SW 1271 (cell line): ENCODE results near the gene CCDC8.
A peak's percentile ranks its signal among the peaks of the same experiment; 100 is the strongest.
"Not testable (repeated sequence)": the region's sequence is repeated elsewhere in the genome, so short reads cannot be mapped to it uniquely, and the experiment has no call there.

Source experiments
- DNase-seq, 2 experiments: peaks; one replicate each; lab custom pipeline; 2025; lab: John Stamatoyannopoulos, UW

CCDC8 gene

GRCh38 chr19:46383171-46383815 lies 30.1 kb downstream of the CCDC8 start:
- DNase-seq, result no peak

GRCh38 chr19:46381756-46382345 lies 31.5 kb downstream of the CCDC8 start:
- DNase-seq, result no peak

DNA sequence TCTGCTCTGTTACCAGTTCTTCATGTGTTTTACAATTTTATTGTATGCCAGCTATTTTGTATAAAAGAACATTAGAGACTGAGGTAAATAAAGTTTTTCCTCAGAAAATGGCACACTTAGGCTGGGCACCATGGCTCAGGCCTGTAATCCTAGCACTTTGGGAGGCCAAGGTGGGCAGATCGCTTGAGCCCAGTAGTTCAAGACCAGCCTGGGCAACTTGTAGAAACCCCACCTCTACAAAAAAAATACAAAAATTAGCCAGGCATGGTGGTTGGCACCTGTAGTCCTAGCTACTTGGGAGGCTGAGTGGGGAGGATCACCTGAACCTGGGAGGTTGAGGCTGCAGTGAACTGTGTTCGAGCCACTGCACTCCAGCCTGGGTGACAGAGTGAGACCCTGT lies 32.0 kb downstream of the CCDC8 start:
- DNase-seq, result no peak

- DNase-seq, result no peak
These were observed 32.7 kb downstream of the CCDC8 start for GRCh38 chr19:46380690-46381089.

DNA sequence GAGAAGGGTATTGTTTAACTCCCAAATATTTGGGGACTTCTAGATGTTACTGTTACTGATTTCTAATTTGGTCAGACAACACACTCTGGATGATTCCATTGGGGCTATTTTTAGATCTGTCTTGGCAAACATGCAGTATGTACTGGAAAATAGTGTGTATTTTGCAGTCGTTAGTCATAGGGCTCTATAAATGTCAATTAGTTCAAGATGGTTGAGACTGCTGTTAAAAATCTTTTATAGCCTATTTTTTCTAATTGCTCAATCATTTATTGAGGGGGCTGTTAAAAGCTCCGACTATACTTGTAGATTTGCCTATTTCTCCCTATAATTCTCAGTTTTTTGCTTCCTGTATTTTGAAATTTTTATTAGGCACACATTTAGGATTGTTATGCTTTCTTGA lies 35.1 kb downstream of the CCDC8 start:
- no peak for DNase-seq

GRCh38 chr19:46376241-46377153 lies 36.9 kb downstream of the CCDC8 start:
- no peak for DNase-seq

GRCh38 chr19:46375476-46376067 lies 37.8 kb downstream of the CCDC8 start:
- DNase-seq, result not testable (repeated sequence)

DNA sequence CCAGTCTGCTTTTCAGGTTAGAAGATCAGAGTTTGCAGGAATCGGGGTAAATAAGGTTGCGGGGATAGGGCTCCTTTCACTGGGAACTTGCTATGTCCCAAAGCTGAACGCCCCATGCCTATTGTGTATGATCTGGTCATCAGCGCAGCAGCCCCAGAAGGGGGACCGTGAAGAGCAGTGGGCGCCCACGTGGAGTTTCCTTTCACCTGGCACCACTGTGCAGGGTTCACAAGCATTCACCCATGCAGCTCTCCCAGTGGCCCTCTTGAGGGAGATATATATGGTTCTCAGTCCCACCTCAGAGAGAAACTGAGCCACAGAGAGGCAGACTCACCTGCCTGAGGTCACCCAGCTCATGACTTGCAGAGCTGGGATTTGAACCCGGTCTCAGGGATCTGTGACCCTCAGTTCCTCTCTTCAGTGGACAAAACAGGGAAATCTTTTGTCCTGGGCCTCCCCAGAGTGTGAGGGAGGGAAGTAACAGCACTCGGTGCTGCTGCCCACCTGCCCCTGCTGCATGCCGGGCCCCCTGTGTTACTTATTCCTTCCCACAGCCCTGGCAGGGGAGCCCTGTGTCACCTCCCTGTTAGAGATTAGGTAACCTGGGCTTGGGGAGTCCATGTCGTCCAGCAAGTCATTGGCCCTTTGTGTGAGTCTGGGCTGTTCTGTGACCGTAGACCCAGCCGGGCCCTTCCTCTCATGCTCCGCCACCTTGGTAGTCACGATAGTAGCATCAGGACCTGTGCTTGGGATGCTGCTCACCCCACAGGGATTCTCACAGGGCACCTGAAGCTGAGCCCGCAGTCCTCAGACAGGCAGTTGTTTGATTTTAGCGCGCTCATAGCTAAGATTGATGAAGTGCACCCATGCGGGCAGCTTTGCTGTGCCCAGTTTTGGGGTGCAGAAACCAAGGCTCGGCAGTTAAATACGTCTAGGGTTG lies 38.6 kb downstream of the CCDC8 start:
- DNase-seq, result no peak

DNA sequence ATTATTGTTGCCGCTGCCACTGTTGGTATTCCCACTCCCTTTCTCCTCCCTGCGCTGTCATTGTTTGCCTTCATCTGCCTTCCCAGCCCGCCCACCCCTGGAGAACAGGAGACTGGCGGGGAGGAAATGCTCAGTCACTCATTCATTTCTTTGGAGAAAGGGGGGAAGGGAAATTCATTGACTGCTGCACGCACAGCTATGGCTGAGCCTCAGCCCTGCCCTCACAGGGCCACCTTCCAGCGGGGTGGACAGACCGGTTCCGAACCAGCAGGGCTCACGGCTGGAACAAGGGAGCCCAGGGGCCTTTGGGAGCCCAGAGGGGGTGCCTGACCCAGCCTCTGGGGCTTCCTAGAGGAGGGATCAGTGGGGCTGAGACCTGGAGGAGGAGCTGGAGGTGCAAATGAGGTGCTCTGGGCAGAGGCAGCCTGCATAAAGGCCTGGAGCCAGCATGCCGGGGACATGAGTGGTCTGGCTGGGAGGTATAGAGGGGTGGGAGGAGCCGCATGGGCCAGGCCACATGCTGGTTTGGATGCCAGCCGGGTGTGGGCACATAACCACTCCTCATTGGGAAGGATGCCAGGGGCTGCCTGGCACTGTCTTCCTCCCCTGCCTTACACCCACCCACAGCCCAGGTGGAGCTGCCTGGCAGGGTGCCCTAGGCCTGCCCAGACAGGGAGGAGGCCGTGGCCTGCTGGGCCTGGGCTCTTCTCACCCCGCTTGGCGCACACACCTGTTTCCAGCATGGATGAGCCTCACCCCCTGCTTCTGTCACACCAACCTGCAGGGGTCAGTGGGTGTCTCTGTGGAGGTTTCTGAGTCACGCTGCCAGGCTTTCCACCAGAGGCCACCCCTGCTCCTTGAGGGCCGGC lies 39.6 kb downstream of the CCDC8 start:
- peak in 1 of 2 experiments; percentile 29 for DNase-seq

DNA sequence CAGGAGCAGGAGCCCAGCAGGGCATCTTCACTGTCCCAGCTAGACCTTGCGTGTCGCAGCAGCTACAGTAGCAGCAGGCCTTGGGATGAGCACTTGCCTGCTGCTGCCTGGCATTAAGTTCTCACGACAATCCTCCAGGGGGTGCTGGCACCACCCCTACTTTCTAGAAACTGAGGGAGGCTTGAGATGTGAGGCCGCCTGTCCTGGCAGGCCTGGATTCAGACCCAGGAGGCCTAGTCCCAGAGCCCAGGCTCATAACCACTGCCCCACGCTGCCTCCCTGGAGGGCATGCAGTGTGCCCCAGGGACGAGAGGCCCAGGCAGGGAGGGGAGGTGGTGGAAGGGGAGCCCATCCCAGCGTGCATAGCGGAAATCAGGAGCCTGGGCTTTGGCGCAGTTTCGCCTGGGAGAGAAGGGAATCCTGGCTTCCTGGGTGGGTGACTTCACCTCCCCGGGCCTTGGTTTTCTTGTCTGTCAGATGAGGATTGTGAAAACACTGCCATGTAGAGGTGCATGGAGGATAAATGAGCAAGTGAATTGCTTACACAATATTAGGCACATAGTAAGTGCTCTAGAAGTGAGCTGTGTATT lies 40.4 kb downstream of the CCDC8 start:
- DNase-seq, result no peak

DNA sequence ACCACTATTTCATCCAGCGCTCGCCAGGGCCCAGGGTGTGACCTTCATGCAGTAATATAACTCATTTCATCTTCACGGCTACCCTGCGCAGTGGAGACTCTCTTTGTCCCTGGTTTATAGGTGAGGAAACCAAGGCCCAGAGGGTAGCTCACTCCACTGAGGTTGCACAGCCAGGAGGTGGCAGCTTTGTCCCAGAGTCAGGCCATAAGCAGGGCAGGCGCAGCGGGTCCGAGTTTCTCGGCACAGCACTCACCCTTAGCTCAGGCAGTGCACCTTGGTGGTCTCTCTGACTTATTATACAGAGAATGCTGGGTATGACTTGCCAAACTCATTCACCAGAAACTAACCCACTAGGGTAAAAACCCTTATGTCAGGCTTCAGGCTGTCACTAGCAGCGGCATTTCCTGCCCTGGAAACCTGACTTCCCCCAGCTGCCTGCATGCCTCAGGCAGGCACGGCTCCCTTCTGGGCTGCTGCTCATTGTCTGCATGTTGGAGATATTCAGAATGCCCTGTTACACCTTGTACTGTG lies 41.9 kb downstream of the CCDC8 start:
- DNase-seq, result no peak

DNA sequence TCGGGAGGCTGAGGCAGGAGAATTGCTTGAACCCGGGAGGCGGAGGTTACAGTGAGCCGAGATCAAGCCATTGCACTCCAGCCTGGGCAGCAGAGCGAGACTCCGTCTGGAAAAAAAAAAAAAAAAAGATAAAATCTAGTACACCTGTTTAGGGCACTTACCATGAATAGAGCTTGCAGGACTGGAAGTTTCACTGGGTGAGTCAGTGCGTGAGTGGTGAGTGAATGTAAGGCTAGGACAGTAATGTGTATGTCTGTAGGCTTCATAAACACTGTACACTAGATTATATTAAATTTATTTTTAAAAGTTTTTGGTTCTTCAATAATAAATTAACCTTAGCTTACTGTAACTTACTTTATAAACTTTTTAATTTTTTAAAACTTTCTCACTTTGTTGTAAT lies 43.5 kb downstream of the CCDC8 start:
- DNase-seq, result no peak

DNA sequence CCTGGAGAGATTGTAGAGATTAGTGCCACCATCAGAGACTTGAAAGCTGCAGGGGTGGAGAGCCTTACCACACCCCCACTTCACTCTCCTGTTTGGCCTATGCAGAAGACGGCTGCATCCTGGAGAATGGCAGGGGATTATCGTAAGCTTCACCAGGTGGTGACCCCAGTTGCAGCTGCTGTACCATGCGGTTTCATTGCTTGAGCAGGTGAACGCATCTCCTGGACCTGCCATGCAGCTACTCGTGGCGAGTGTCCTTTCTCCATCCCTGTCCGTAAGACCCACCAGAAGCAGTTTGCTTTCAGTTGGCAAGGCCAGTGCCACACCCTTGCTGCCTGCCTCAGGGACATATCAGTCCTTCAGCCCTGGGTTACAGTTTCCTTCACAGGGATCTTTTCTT lies 45.2 kb downstream of the CCDC8 start:
- DNase-seq, result no peak

GRCh38 chr19:46367426-46367825 lies 45.9 kb downstream of the CCDC8 start:
- no peak for DNase-seq

- DNase-seq, result no peak
These were observed 46.6 kb downstream of the CCDC8 start for GRCh38 chr19:46366620-46367292.

GRCh38 chr19:46365561-46365960 lies 47.8 kb downstream of the CCDC8 start:
- no peak for DNase-seq

- DNase-seq, result no peak
These were observed 49.0 kb downstream of the CCDC8 start for GRCh38 chr19:46364359-46364758.

DNA sequence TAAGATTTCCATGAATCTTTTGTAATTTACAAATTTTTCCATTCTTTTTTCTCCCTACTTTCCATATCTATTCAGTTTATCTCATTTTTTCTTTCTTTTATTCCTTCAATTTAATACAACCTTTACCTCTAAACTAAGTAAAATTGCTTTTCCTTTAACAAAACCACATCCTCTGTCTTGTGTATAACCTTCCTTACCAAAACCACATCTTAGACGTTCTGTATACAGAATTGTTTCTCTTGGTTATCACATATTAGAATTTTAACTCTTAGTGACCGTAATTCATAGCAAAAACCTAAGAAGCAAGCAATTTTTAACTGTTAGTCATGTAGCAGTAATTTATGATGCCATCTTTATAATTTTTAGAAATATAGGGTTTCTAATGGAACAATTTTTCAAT lies 51.4 kb downstream of the CCDC8 start:
- DNase-seq, result no peak
